GM12865 (cell line): Measurements from ENCODE around the gene PMEPA1.

Experiments used
- DNase-seq: peaks from one replicate; pipeline ENCODE4 v3.0.0; 2010; ENCODE audit warnings: low read depth
- H3K4me3 ChIP-seq: 2 replicates; pipeline ENCODE4 v1.5.1; 2011; ENCODE audit warnings: mild to moderate bottlenecking, low read depth, low read length, control low read depth
- TF ChIP-seq, protein P1 (sequence below): IDR thresholded peaks from 2 replicates; pipeline ENCODE4 v1.5.1; 2011; ENCODE audit warnings: low read length, control low read depth, low read depth, inconsistent platforms; ENCODE audit not compliant: insufficient read depth; ENCODE audit errors: missing control alignments

PMEPA1 gene

DNA sequence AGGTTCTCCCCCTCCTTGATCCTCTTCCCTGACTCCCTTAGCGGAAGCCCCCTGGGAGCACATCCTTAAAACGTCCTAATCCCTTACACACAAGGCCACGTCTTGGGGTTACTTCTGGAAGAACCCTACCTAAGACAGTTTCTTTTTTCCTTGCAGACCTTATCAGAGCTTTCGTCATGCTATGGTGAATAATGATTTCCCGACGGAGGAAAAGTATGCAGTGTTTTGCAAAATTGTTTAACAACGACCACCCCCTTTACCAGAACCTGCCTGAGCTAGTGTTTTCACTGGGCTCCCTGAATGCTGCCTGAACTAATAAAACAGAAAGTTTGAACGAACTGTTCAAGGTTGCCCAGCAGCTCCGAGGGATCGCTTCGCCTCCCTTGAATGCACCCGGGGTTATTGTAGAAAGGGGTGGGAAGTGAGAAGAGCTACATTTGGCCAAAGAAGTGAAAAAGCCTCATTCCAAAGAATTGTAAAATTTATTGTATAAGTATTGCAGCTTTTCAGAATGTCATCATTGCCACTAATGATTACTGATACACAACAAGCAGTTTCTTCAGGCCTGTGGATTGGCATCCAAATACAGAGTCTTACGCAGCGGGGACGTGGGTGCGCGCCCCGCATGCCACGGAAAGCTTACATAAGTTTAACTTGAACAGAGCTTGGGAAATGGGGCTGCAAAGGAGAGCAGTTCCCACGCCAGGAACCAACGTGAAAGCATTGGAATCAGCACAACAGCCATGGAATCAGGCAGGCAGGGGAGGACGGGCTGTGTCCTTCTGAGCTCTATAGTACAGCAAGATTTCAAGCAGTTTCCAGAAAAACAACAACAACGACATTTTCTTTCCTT, 61.7 kb downstream of the PMEPA1 start:
- H3K4me3 ChIP-seq, result no peak overlapping the region
- TF ChIP-seq, protein P1, sequence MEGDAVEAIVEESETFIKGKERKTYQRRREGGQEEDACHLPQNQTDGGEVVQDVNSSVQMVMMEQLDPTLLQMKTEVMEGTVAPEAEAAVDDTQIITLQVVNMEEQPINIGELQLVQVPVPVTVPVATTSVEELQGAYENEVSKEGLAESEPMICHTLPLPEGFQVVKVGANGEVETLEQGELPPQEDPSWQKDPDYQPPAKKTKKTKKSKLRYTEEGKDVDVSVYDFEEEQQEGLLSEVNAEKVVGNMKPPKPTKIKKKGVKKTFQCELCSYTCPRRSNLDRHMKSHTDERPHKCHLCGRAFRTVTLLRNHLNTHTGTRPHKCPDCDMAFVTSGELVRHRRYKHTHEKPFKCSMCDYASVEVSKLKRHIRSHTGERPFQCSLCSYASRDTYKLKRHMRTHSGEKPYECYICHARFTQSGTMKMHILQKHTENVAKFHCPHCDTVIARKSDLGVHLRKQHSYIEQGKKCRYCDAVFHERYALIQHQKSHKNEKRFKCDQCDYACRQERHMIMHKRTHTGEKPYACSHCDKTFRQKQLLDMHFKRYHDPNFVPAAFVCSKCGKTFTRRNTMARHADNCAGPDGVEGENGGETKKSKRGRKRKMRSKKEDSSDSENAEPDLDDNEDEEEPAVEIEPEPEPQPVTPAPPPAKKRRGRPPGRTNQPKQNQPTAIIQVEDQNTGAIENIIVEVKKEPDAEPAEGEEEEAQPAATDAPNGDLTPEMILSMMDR, result no peak
- DNase-seq, result no peak

GRCh38 chr20:57647006-57647932, 62.5 kb downstream of the PMEPA1 start:
- no peak for DNase-seq
- H3K4me3 ChIP-seq, result no peak overlapping the region
- TF ChIP-seq, protein P1, result no peak

DNA sequence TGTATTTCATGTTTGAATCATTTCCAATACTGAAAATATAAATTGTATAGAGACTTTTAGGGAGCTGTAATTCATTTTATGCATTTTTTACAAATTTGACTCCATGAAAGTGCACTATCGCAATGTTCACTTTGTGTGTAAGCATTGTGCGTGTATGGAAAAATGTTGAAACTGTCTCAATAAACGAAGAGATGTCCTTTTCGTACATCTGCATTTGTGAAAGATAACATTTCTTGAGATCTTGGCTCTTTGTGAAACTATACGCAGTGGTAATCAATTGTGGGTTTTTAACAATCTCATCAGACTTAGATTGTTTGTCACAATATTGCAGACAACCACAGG, 70.9 kb downstream of the PMEPA1 start:
- H3K4me3 ChIP-seq, result no peak overlapping the region
- TF ChIP-seq, protein P1, result no peak
- DNase-seq, result no peak

- DNase-seq, result no peak
- no peak overlapping the region for H3K4me3 ChIP-seq
- TF ChIP-seq, protein P1, result no peak
Measured at GRCh38 chr20:57638173-57638894, 71.5 kb downstream of the PMEPA1 start.

GRCh38 chr20:57633945-57634491, 75.8 kb downstream of the PMEPA1 start:
- H3K4me3 ChIP-seq, result no peak overlapping the region
- TF ChIP-seq, protein P1, result no peak
- DNase-seq, result peak; percentile 44

- no peak overlapping the region for H3K4me3 ChIP-seq
- TF ChIP-seq, protein P1, result no peak
- DNase-seq, result no peak
Measured at GRCh38 chr20:57632286-57632685, 77.5 kb downstream of the PMEPA1 start.
